ENCODE results near the gene AGAP1. TPM values are rescaled to one million over a fixed set of nuclear protein-coding genes. Genes with fewer than 3 reads are reported as not detected.

AGAP1 gene
- polyA plus RNA-seq, 1 experiment = 12.4 TPM

DNA sequence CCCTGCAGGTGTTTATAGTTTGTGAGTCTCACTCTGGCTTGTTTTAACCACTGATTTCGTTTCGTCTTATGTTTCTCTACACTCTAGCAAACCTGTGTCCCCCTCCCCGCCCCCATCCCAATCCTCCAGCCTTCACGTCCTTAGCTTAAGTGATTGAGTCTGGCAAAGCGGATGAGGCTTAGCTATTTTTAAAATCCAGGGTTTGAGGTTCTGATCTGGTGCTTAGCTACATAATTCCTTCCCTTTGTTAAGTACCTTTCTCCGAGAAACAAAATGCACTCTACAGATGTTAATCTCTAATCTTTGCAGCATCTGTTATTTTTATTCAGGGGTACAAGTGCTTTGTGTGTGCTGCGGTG lies 7.8 kb downstream of the AGAP1 start:
- H3K27ac ChIP-seq (ENCODE audit: low read depth, low read length) = no peak overlapping the region
- TF ChIP-seq, protein P1, sequence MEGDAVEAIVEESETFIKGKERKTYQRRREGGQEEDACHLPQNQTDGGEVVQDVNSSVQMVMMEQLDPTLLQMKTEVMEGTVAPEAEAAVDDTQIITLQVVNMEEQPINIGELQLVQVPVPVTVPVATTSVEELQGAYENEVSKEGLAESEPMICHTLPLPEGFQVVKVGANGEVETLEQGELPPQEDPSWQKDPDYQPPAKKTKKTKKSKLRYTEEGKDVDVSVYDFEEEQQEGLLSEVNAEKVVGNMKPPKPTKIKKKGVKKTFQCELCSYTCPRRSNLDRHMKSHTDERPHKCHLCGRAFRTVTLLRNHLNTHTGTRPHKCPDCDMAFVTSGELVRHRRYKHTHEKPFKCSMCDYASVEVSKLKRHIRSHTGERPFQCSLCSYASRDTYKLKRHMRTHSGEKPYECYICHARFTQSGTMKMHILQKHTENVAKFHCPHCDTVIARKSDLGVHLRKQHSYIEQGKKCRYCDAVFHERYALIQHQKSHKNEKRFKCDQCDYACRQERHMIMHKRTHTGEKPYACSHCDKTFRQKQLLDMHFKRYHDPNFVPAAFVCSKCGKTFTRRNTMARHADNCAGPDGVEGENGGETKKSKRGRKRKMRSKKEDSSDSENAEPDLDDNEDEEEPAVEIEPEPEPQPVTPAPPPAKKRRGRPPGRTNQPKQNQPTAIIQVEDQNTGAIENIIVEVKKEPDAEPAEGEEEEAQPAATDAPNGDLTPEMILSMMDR (IDR thresholded peaks at IDR 0.05; ENCODE audit: low read depth, low read length) = no peak
- no peak for DNase-seq (ENCODE audit: low read depth, low spot score)
- H3K27me3 ChIP-seq (ENCODE audit: control insufficient read depth, insufficient read depth, low read length) = no peaks in the 10 kb centered on the region
- ChIA-PET CTCF (interaction anchor here (1.6 to 3.9 kb wide), 4 partner anchors 50 to 245 kb away, joined by 6 to 15 read pairs (median 6); no protein-coding TSS in a partner anchor), POLR2A (no interaction called here)
- no peaks in the 10 kb centered on the region; the same call in 1 of the 2 replicates for H3K9me3 ChIP-seq (ENCODE audit: control insufficient read depth, insufficient read depth, low read length)
- no peak overlapping the region for H3K4me3 ChIP-seq (ENCODE audit: low read depth, low read length)

DNA sequence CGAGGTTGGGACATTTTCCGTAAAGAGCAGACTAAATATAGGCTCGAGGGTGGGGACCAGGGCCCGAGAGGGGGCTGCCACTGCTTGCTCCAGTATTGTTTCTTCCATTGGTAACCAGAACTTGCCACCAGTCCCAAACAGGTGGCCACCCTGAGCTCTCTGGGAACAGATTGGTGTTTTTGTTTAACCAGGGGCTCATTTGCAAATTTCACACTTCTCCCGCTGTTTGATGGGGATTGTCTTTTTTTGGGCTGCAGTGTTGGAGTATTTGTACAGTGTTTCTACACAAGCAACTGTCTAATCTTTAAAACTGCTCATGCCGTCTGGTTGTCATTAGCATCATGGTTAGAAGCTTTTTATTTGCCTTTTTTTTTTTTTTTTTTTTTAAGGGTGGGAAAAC lies 8.5 kb downstream of the AGAP1 start:
- TF ChIP-seq, protein P1 (IDR thresholded peaks at IDR 0.05; ENCODE audit: low read depth, low read length) = no peak
- Histone ChIP-seq H3K9me3 (ENCODE audit: control insufficient read depth, insufficient read depth, low read length) (no peaks in the 10 kb centered on the region; the same call in 1 of the 2 replicates), H3K27me3 (ENCODE audit: control insufficient read depth, insufficient read depth, low read length) (no peaks in the 10 kb centered on the region), H3K4me3 (ENCODE audit: low read depth, low read length) (no peak overlapping the region), H3K27ac (ENCODE audit: low read depth, low read length) (no peak overlapping the region)
- ChIA-PET CTCF (interaction anchor here (0.6 to 3.9 kb wide), 8 partner anchors 49 to 654 kb away, joined by 3 to 15 read pairs (median 6); no protein-coding TSS in a partner anchor), POLR2A (no interaction called here)
- no peak for DNase-seq (ENCODE audit: low read depth, low spot score)

DNA sequence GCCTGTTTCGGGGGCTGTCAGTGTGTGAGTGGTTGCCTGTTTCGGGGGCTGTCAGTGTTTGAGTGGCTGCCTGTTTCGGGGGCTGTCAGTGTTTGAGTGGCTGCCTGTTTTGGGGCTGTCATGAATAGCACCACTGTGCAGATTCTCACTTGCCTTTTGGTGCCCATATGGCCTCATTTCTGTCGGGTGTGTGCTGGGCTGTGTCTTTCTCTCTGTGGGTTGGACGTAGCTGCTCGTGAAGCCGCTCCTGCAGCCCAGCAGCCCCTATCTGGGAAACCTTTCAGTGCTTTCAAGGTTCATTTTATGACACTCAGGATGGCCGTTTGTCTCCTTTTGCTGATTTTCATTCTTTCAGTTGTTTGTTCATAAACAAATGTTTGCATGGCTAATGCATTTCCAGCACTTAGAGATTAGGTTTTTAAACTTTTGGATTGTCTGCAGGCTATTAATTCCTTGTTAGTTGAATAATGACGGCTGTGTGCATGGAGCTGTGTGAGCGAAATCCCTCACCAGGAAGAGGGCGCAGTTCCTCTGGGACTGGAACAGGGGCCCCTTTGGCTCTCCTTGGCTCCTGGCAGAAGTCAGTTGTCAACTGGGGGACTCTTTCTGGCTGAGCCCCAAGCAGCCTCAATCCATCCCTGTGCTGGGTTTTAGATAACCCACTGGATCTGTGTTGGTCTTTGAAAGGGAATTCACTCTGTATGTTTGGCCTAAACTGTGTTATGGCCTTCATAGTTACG lies 10.8 kb downstream of the AGAP1 start:
- Histone ChIP-seq H3K4me3 (ENCODE audit: low read depth, low read length) (no peak overlapping the region), H3K27ac (ENCODE audit: low read depth, low read length) (no peak overlapping the region), H3K9me3 (ENCODE audit: control insufficient read depth, insufficient read depth, low read length) (no peaks in the 10 kb centered on the region; the same call in 1 of the 2 replicates), H3K27me3 (ENCODE audit: control insufficient read depth, insufficient read depth, low read length) (no peaks in the 10 kb centered on the region)
- ChIA-PET POLR2A (no interaction called here), CTCF (interaction anchor here (1.4 to 1.5 kb wide), 2 partner anchors 91 to 241 kb away, joined by 4 to 6 read pairs; no protein-coding TSS in a partner anchor)
- DNase-seq (ENCODE audit: low read depth, low spot score) = no peak
- TF ChIP-seq, protein P1 (IDR thresholded peaks at IDR 0.05; ENCODE audit: low read depth, low read length) = no peak

DNA sequence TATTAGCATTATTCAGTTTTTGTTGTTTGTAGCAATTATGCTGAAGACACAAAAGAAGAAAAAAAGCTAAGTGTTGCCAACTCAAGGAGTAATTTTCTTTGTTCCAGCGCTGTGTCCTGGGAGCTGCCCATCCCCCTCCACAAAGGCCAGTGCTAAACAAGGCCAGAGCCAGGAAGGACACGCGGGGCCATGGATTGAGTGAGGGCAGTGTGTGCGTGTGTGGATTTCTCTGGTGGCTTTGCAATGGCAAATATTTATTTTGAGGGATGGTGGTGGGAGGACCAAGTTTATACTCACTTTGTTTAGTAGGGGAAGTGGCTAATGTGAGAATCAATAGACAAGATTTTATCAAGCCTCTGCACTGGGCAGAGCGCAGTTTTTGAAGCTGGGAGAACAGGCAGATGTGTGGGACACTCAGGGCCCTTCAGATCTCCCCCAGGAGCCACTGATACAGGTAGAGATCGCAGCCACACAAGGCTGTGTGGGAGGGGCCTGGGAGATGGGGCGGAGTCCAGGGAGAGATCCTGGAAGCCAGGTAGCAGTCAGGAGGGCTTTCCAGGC lies 11.4 kb downstream of the AGAP1 start:
- no peak for DNase-seq (ENCODE audit: low read depth, low spot score)
- CTCF ChIA-PET = interaction anchor here (1.4 to 1.5 kb wide), 2 partner anchors 90 to 241 kb away, joined by 4 to 6 read pairs; no protein-coding TSS in a partner anchor
- Histone ChIP-seq H3K4me3 (ENCODE audit: low read depth, low read length) (no peak overlapping the region), H3K9me3 (ENCODE audit: control insufficient read depth, insufficient read depth, low read length) (no peaks in the 10 kb centered on the region; the same call in 1 of the 2 replicates), H3K27me3 (ENCODE audit: control insufficient read depth, insufficient read depth, low read length) (no peaks in the 10 kb centered on the region), H3K27ac (ENCODE audit: low read depth, low read length) (no peak overlapping the region)
- POLR2A ChIA-PET = no interaction called here
- TF ChIP-seq, protein P1 (IDR thresholded peaks at IDR 0.05; ENCODE audit: low read depth, low read length) = no peak

Measured in AG04450 (cell line).